Measurements from ENCODE around the gene PGBD5.

Gene PGBD5

GRCh38 chr1:230276401-230276800, 149.7 kb downstream of the PGBD5 start:
- Histone ChIP-seq H3K9me3 (ENCODE audit: low read length) (no peaks in the 10 kb centered on the region), H3K4me3 (ENCODE audit: low read length) (no peak overlapping the region), H3K4me1 (ENCODE audit: insufficient read depth, low read length) (peaks cover 27% of the 10 kb centered on the region), H3K27me3 (ENCODE audit: insufficient read depth, low read length) (no peaks in the 10 kb centered on the region), H3K36me3 (ENCODE audit: insufficient read depth, low read length) (peaks cover 27% of the 10 kb centered on the region), H2AFZ (ENCODE audit: low read depth, low read length) (no peak overlapping the region)

- Histone ChIP-seq H3K4me3 (ENCODE audit: low read length) (no peak overlapping the region), H2AFZ (ENCODE audit: low read depth, low read length) (no peak overlapping the region), H3K36me3 (ENCODE audit: insufficient read depth, low read length) (peaks cover 19% of the 10 kb centered on the region), H3K27me3 (ENCODE audit: insufficient read depth, low read length) (no peaks in the 10 kb centered on the region), H3K4me1 (ENCODE audit: insufficient read depth, low read length) (peaks cover 27% of the 10 kb centered on the region), H3K9me3 (ENCODE audit: low read length) (no peaks in the 10 kb centered on the region)
These were observed 151.9 kb downstream of the PGBD5 start for GRCh38 chr1:230274254-230274653.

- Histone ChIP-seq H3K27me3 (ENCODE audit: insufficient read depth, low read length) (no peaks in the 10 kb centered on the region), H3K9me3 (ENCODE audit: low read length) (no peaks in the 10 kb centered on the region), H2AFZ (ENCODE audit: low read depth, low read length) (no peak overlapping the region), H3K4me1 (ENCODE audit: insufficient read depth, low read length) (peaks cover 20% of the 10 kb centered on the region), H3K36me3 (ENCODE audit: insufficient read depth, low read length) (peaks cover 18% of the 10 kb centered on the region), H3K4me3 (ENCODE audit: low read length) (no peak overlapping the region)
These were observed 152.9 kb downstream of the PGBD5 start for GRCh38 chr1:230273141-230273710.

GRCh38 chr1:230272557-230272956, 153.6 kb downstream of the PGBD5 start:
- no peaks in the 10 kb centered on the region for H3K9me3 ChIP-seq (ENCODE audit: low read length)
- H3K27me3 ChIP-seq (ENCODE audit: insufficient read depth, low read length) = no peaks in the 10 kb centered on the region
- H3K4me1 ChIP-seq (ENCODE audit: insufficient read depth, low read length) = peaks cover 14% of the 10 kb centered on the region
- no peak overlapping the region for H2AFZ ChIP-seq (ENCODE audit: low read depth, low read length)
- peaks cover 18% of the 10 kb centered on the region for H3K36me3 ChIP-seq (ENCODE audit: insufficient read depth, low read length)
- no peak overlapping the region for H3K4me3 ChIP-seq (ENCODE audit: low read length)

- Histone ChIP-seq H3K36me3 (ENCODE audit: insufficient read depth, low read length) (peaks cover 22% of the 10 kb centered on the region), H3K9me3 (ENCODE audit: low read length) (no peaks in the 10 kb centered on the region), H3K4me3 (ENCODE audit: low read length) (no peak overlapping the region), H3K4me1 (ENCODE audit: insufficient read depth, low read length) (peaks cover 4% of the 10 kb centered on the region), H2AFZ (ENCODE audit: low read depth, low read length) (no peak overlapping the region), H3K27me3 (ENCODE audit: insufficient read depth, low read length) (no peaks in the 10 kb centered on the region)
These were observed 154.7 kb downstream of the PGBD5 start for GRCh38 chr1:230271300-230272035.

GRCh38 chr1:230270559-230271281, 155.4 kb downstream of the PGBD5 start:
- H3K4me3 ChIP-seq (ENCODE audit: low read length) = no peak overlapping the region
- H3K9me3 ChIP-seq (ENCODE audit: low read length) = no peaks in the 10 kb centered on the region
- no peaks in the 10 kb centered on the region for H3K4me1 ChIP-seq (ENCODE audit: insufficient read depth, low read length)
- no peak overlapping the region for H2AFZ ChIP-seq (ENCODE audit: low read depth, low read length)
- no peaks in the 10 kb centered on the region for H3K27me3 ChIP-seq (ENCODE audit: insufficient read depth, low read length)
- H3K36me3 ChIP-seq (ENCODE audit: insufficient read depth, low read length) = peaks cover 23% of the 10 kb centered on the region

- Histone ChIP-seq H3K9me3 (ENCODE audit: low read length) (no peaks in the 10 kb centered on the region), H2AFZ (ENCODE audit: low read depth, low read length) (no peak overlapping the region), H3K27me3 (ENCODE audit: insufficient read depth, low read length) (no peaks in the 10 kb centered on the region), H3K4me3 (ENCODE audit: low read length) (no peak overlapping the region), H3K36me3 (ENCODE audit: insufficient read depth, low read length) (peaks cover 25% of the 10 kb centered on the region), H3K4me1 (ENCODE audit: insufficient read depth, low read length) (no peaks in the 10 kb centered on the region)
These were observed 156.0 kb downstream of the PGBD5 start for GRCh38 chr1:230270185-230270558.

GRCh38 chr1:230268371-230269170, 157.6 kb downstream of the PGBD5 start:
- H3K4me1 ChIP-seq (ENCODE audit: insufficient read depth, low read length) = no peaks in the 10 kb centered on the region
- no peak overlapping the region for H3K4me3 ChIP-seq (ENCODE audit: low read length)
- H3K27me3 ChIP-seq (ENCODE audit: insufficient read depth, low read length) = no peaks in the 10 kb centered on the region
- no peaks in the 10 kb centered on the region for H3K9me3 ChIP-seq (ENCODE audit: low read length)
- no peak overlapping the region for H2AFZ ChIP-seq (ENCODE audit: low read depth, low read length)
- peaks cover 34% of the 10 kb centered on the region for H3K36me3 ChIP-seq (ENCODE audit: insufficient read depth, low read length)

GRCh38 chr1:230267338-230268065, 158.6 kb downstream of the PGBD5 start:
- Histone ChIP-seq H3K4me3 (ENCODE audit: low read length) (no peak overlapping the region), H3K4me1 (ENCODE audit: insufficient read depth, low read length) (no peaks in the 10 kb centered on the region), H3K36me3 (ENCODE audit: insufficient read depth, low read length) (peaks cover 45% of the 10 kb centered on the region), H2AFZ (ENCODE audit: low read depth, low read length) (no peak overlapping the region), H3K27me3 (ENCODE audit: insufficient read depth, low read length) (no peaks in the 10 kb centered on the region), H3K9me3 (ENCODE audit: low read length) (no peaks in the 10 kb centered on the region)

- Histone ChIP-seq H2AFZ (ENCODE audit: low read depth, low read length) (no peak overlapping the region), H3K36me3 (ENCODE audit: insufficient read depth, low read length) (peaks cover 49% of the 10 kb centered on the region), H3K4me1 (ENCODE audit: insufficient read depth, low read length) (no peaks in the 10 kb centered on the region), H3K4me3 (ENCODE audit: low read length) (no peak overlapping the region), H3K9me3 (ENCODE audit: low read length) (no peaks in the 10 kb centered on the region), H3K27me3 (ENCODE audit: insufficient read depth, low read length) (no peaks in the 10 kb centered on the region)
These were observed 159.7 kb downstream of the PGBD5 start for GRCh38 chr1:230266456-230266855.

GRCh38 chr1:230265200-230266115, 160.7 kb downstream of the PGBD5 start:
- H3K4me3 ChIP-seq (ENCODE audit: low read length) = no peak overlapping the region
- H3K4me1 ChIP-seq (ENCODE audit: insufficient read depth, low read length) = no peaks in the 10 kb centered on the region
- H3K36me3 ChIP-seq (ENCODE audit: insufficient read depth, low read length) = peaks cover 45% of the 10 kb centered on the region
- no peak overlapping the region for H2AFZ ChIP-seq (ENCODE audit: low read depth, low read length)
- H3K27me3 ChIP-seq (ENCODE audit: insufficient read depth, low read length) = no peaks in the 10 kb centered on the region
- no peaks in the 10 kb centered on the region for H3K9me3 ChIP-seq (ENCODE audit: low read length)

All from neuron (in vitro differentiated cells).